Retinal pigment epithelial cell (primary cell): ENCODE measurements around the gene SEMA5A.

Experiments
- DNase-seq: peaks from one replicate; pipeline ENCODE4 v3.0.0-alpha.2; 2010; ENCODE audit warnings: low read depth
- H3K4me3 ChIP-seq: 2 replicates; pipeline ENCODE4 v1.5.1; 2011; ENCODE audit warnings: mild to moderate bottlenecking, low read length, control low read depth, moderate library complexity
- CTCF ChIP-seq: conservative IDR thresholded peaks from 2 replicates; pipeline ENCODE4 v1.5.1; 2011; ENCODE audit warnings: low read depth, low read length, control low read depth, inconsistent platforms

The SEMA5A gene

GRCh38 chr5:9194509-9194908 is 351.4 kb downstream of the SEMA5A start:
- TF ChIP-seq CTCF, result no peak
- DNase-seq, result peak; percentile 77
- H3K4me3 ChIP-seq, result no peak overlapping the region

DNA sequence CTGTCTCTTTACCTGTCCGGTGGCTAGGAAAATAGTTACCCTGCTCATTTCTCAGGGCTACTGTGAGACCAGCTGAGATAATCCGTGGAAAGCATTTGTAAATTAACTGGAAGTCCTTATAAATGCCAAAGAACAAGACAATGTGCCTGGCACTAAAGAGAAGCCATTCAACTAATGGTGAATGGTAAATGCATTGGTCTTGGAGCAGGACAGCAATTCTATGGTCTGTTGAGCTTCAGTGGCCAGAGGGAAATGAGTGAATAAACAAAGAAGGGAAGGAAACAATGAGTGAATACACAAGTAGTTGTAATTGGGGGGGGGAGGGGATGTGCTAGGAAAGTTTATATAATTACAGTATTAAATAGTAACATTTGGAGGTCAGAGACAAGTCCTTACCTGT is 353.6 kb downstream of the SEMA5A start:
- H3K4me3 ChIP-seq, result no peak overlapping the region
- TF ChIP-seq CTCF, result no peak
- DNase-seq, result no peak

DNA sequence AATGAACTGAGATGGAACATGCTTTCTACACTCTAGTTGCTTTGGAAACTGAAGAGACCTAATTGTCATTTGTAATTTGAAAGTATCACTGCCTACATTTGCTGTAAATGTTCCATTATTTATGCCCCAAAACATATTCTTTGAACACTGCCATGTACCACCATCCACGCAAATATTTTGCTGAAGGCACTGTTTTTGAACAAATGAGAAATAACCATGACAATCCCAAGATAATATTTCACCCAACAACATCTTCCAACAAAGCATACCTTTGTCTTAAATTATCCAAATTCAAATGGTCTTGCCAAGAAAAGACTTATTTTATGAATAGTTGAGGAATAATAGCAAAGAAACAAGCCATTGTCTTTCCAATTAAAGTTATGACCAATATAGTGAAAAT is 356.2 kb downstream of the SEMA5A start:
- no peak overlapping the region for H3K4me3 ChIP-seq
- DNase-seq, result no peak
- no peak for TF ChIP-seq CTCF

GRCh38 chr5:9188956-9189355 is 356.9 kb downstream of the SEMA5A start:
- no peak overlapping the region for H3K4me3 ChIP-seq
- no peak for TF ChIP-seq CTCF
- DNase-seq, result no peak

GRCh38 chr5:9188131-9188530 is 357.7 kb downstream of the SEMA5A start:
- no peak for TF ChIP-seq CTCF
- no peak overlapping the region for H3K4me3 ChIP-seq
- peak; percentile 47 for DNase-seq

DNA sequence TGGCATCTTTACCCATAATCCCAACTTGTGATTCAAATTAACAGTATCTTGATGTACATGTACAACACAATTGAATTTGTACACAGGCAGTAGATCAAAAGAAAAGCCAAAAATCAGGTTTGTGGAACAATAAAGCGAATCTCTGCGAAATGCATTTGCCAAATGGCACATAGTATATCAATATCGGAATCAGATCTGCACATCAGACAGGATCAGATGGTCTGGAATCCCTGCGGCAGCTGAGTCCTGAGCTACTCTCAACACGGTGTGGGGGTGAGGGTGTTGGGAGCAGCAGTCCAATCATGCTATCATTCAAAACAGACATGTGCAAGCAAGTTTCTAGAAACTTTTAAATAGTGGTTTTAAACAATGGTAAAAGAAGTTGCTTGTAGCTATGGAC is 358.3 kb downstream of the SEMA5A start:
- DNase-seq, result no peak
- H3K4me3 ChIP-seq, result no peak overlapping the region
- no peak for TF ChIP-seq CTCF

- TF ChIP-seq CTCF, result no peak
- DNase-seq, result no peak
- no peak overlapping the region for H3K4me3 ChIP-seq
These were observed 359.8 kb downstream of the SEMA5A start for GRCh38 chr5:9186069-9186468.
